ENCODE data around the gene SNRNP200.

SNRNP200 gene

DNA sequence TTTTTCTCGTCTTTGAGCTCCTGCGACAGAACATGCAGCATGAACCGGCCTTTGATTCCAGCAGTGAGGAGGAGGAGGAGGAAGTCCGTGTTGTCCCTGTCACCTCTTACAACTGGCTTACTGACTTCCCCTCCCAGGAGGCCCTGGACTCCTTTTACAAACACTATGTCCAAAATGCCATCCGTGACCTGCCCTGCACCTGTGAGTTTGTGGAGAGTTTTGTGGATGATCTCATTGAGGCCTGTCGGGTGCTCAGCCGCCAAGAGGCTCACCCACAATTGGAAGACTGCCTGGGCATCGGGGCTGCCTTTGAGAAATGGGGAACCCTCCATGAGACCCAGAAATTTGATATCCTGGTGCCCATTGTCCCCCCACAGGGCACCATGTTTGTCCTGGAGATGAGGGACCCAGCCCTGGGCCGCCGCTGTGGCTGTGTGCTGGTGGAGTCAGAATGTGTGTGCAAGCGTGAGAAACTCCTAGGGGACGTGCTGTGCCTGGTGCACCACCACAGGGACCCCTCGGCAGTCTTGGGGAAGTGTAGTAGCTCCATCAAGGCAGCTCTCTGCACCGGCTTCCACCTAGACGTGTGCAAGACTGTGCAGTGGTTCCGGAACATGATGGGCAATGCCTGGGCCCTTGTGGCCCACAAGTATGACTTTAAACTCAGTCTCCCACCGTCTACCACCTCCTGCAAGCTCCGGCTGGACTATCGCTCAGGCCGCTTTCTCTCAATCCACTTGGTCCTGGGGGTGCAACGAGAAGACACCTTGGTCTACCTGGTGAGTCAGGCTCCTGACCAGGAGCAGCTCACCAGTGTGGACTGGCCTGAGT, 21.9 kb upstream of the SNRNP200 start:
- in situ Hi-C loops (cut with HindIII; ENCODE audit: low sequenced_read_pairs) = no loop called here
- TF ChIP-seq, protein P1, sequence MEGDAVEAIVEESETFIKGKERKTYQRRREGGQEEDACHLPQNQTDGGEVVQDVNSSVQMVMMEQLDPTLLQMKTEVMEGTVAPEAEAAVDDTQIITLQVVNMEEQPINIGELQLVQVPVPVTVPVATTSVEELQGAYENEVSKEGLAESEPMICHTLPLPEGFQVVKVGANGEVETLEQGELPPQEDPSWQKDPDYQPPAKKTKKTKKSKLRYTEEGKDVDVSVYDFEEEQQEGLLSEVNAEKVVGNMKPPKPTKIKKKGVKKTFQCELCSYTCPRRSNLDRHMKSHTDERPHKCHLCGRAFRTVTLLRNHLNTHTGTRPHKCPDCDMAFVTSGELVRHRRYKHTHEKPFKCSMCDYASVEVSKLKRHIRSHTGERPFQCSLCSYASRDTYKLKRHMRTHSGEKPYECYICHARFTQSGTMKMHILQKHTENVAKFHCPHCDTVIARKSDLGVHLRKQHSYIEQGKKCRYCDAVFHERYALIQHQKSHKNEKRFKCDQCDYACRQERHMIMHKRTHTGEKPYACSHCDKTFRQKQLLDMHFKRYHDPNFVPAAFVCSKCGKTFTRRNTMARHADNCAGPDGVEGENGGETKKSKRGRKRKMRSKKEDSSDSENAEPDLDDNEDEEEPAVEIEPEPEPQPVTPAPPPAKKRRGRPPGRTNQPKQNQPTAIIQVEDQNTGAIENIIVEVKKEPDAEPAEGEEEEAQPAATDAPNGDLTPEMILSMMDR (IDR thresholded peaks at IDR 0.05; ENCODE audit: low read depth, low read length, missing control alignments) = no peak
- no peak for DNase-seq (ENCODE audit: low read depth)
- H3K4me3 ChIP-seq (ENCODE audit: low read depth, low read length) = no peak overlapping the region

- no peak for DNase-seq (ENCODE audit: low read depth)
- TF ChIP-seq, protein P1 (IDR thresholded peaks at IDR 0.05; ENCODE audit: low read depth, low read length, missing control alignments) = no peak
- H3K4me3 ChIP-seq (ENCODE audit: low read depth, low read length) = no peak overlapping the region
- in situ Hi-C loops (cut with HindIII; ENCODE audit: low sequenced_read_pairs) = no loop called here
Measured at GRCh38 chr2:96326564-96326963, 21.2 kb upstream of the SNRNP200 start.

GRCh38 chr2:96325884-96326255, 20.5 kb upstream of the SNRNP200 start:
- in situ Hi-C loops (cut with HindIII; ENCODE audit: low sequenced_read_pairs) = no loop called here
- TF ChIP-seq, protein P1 (IDR thresholded peaks at IDR 0.05; ENCODE audit: low read depth, low read length, missing control alignments) = no peak
- no peak for DNase-seq (ENCODE audit: low read depth)
- H3K4me3 ChIP-seq (ENCODE audit: low read depth, low read length) = peak overlapping the region; percentile 56

- TF ChIP-seq, protein P1 (IDR thresholded peaks at IDR 0.05; ENCODE audit: low read depth, low read length, missing control alignments) = no peak
- H3K4me3 ChIP-seq (ENCODE audit: low read depth, low read length) = peak within 1 kb of the TSS; percentile 56
- in situ Hi-C loops (cut with HindIII; ENCODE audit: low sequenced_read_pairs) = no loop called here
- DNase-seq (ENCODE audit: low read depth) = no peak
Measured at GRCh38 chr2:96325041-96325883, 19.9 kb upstream of the SNRNP200 start, which contains the start of gene ITPRIPL1. TSS of gene ITPRIPL1 (plus strand) at chr2:96325317. CDS start at chr2:96325840, 523 bp downstream.

DNA sequence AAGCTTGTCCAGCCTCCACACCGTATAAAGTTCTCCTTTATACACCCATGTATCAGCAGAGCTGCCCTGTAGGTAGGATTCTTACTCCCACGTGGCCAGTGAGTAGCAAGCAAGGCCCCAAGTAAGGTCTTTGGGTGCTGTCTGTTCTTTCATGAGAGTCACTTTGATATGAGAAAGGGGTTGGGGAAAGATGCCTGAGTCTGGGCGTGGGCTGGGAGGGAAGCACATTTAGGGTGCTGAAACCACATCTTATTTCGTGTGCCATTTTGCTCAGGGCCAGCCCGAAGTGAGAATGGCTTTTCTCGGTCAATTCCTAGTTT, 19.3 kb upstream of the SNRNP200 start:
- peak overlapping the region; percentile 56 for H3K4me3 ChIP-seq (ENCODE audit: low read depth, low read length)
- TF ChIP-seq, protein P1 (IDR thresholded peaks at IDR 0.05; ENCODE audit: low read depth, low read length, missing control alignments) = no peak
- in situ Hi-C loops (cut with HindIII; ENCODE audit: low sequenced_read_pairs) = no loop called here
- no peak for DNase-seq (ENCODE audit: low read depth)

DNA sequence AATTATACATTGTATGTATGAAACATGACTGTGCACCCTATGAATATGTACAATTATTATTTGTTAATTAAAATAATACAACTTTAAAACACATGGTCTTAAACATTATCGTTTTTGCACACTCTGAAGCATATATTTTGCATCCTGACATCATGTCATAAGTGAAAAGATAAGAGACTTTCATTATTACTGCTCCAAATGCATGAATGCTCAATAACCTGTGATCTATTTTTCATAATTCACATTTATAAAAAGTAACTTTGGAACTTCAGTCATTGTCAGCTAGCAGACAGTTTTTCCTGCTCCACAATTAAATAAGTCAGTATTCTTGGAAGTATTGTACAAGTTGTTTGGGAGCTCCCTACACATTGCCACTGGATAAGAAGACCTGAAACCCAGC, 18.5 kb upstream of the SNRNP200 start:
- TF ChIP-seq, protein P1 (IDR thresholded peaks at IDR 0.05; ENCODE audit: low read depth, low read length, missing control alignments) = no peak
- DNase-seq (ENCODE audit: low read depth) = no peak
- no peak overlapping the region for H3K4me3 ChIP-seq (ENCODE audit: low read depth, low read length)
- in situ Hi-C loops (cut with HindIII; ENCODE audit: low sequenced_read_pairs) = no loop called here

Measured in astrocyte of the cerebellum (primary cell).